GM12891 (cell line): Measurements from ENCODE around the gene TEK.

ENCODE experiments used
- DNase-seq: peaks from one replicate; pipeline ENCODE4 v3.0.0; 2011; ENCODE audit warnings: low spot score; ENCODE audit not compliant: insufficient read length
- FAIRE-seq: peaks from 2 replicates; lab custom pipeline; 2011; peaks lifted over from hg19 to GRCh38; lab: Jason Lieb, UNC
- PAX5 ChIP-seq: IDR thresholded peaks from 2 replicates; pipeline ENCODE4 v1.6.1; 2011; ENCODE audit warnings: low read length, moderate library complexity, mild to moderate bottlenecking; ENCODE audit not compliant: insufficient read depth, severe bottlenecking
- POLR2A ChIP-seq: IDR thresholded peaks from 2 replicates; pipeline ENCODE4 v1.6.1; 2011; ENCODE audit warnings: low read depth, low read length, control low read depth
- POLR2AphosphoS5 ChIP-seq: IDR thresholded peaks from 2 replicates; pipeline ENCODE4 v1.6.1; 2011; ENCODE audit warnings: low read depth, low read length, control low read depth
- POU2F2 ChIP-seq: IDR thresholded peaks from 2 replicates; pipeline ENCODE4 v1.6.1; 2011; ENCODE audit warnings: low read depth, mild to moderate bottlenecking, control low read depth, low read length, moderate library complexity
- SPI1 ChIP-seq: IDR thresholded peaks from 2 replicates; pipeline ENCODE4 v1.6.1; 2011; ENCODE audit warnings: low read depth, low read length, control low read depth
- TAF1 ChIP-seq: IDR thresholded peaks from 2 replicates; pipeline ENCODE4 v1.6.1; 2011; ENCODE audit warnings: low read depth, low read length, control low read depth

The TEK gene

DNA sequence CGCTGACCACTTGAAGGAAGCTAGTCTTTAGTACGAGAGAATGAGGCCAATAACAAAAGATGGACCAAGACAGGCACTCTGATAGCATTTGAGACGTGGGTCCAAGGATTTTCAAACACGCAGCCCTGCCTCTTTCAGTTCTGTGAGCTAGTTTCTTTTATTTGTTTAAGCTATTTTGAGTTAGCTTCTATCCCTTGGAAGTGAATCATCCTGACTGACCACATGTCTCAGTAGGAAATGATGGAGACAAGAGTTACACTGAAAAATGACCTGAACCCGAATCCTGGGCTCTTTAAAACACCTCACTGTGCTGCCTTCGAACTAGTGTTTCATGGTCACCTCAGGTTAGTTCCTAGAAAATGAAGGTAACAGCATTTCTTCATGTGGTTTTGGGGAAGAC lies 9.9 kb downstream of the TEK start:
- DNase-seq (no peak), FAIRE-seq (no peak)
- TF ChIP-seq PAX5 (no peak), SPI1 (no peak), POLR2A (no peak), POLR2AphosphoS5 (no peak), POU2F2 (no peak), TAF1 (no peak)

DNA sequence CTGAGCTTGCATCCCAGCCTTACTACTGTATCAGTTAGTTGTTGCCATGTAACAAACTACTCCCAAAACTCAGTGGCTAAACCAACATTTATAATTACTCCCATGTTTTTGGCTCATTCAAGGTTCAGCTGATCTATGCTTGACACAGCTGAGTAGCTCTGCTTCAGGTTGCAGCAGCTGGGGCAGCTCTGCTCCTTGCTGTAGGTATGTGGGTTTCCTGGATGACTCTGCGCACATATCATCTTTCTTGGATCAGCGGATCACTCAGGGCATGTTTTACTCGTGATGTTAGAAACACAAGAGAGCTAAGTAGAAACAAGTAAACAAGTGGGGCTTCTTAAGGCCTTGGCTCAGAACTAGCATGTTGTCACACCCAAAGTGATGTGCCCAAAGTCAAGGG lies 15.1 kb downstream of the TEK start:
- FAIRE-seq (no peak), DNase-seq (no peak)
- TF ChIP-seq TAF1: no peak
- TF ChIP-seq PAX5: no peak
- TF ChIP-seq SPI1: no peak
- TF ChIP-seq POLR2A: no peak
- no peak for TF ChIP-seq POU2F2
- no peak for TF ChIP-seq POLR2AphosphoS5

DNA sequence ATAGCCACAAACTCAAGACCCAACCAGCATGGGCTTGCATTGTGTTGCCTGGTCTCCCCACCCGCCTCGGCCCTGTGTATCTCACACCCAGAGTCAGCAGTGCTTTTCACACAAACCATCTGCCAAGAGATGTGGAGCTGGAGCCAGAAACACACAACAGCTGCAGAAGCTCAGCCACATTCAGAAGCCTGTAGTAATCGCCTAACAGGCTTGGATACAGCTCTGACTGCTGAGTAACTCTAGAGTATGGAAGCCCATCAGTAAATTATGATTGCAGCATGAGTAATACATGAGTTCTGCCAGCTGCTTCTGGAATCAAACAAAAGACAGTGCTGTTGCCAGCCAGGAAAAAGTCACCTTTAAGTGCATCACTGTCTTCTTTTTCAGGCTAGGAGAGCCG lies 16.0 kb downstream of the TEK start:
- DNase-seq (no peak), FAIRE-seq (no peak)
- no peak for TF ChIP-seq SPI1
- no peak for TF ChIP-seq TAF1
- no peak for TF ChIP-seq PAX5
- TF ChIP-seq POLR2A: no peak
- no peak for TF ChIP-seq POU2F2
- no peak for TF ChIP-seq POLR2AphosphoS5

DNA sequence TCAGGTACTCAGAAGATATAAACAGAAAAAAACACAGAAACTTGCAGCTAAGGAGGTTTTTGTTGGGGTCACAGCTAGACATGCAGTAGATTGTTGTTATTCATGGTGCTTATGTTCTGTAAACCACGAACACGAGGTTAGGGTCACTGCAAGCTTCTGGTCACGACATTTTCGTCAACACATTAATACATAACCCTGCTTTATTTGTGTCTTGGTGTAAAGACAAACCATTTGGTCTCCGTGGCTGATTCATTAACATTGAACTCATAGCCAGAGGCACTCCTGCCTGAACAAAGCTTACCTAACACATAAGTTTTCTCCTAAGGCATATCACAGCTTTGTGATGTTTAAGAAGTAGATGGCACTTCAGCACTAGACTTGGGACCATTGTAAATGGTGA lies 16.9 kb downstream of the TEK start:
- no peak for TF ChIP-seq POLR2A
- TF ChIP-seq PAX5: no peak
- TF ChIP-seq TAF1: no peak
- no peak for TF ChIP-seq POU2F2
- TF ChIP-seq SPI1: no peak
- FAIRE-seq: no peak
- DNase-seq: no peak

DNA sequence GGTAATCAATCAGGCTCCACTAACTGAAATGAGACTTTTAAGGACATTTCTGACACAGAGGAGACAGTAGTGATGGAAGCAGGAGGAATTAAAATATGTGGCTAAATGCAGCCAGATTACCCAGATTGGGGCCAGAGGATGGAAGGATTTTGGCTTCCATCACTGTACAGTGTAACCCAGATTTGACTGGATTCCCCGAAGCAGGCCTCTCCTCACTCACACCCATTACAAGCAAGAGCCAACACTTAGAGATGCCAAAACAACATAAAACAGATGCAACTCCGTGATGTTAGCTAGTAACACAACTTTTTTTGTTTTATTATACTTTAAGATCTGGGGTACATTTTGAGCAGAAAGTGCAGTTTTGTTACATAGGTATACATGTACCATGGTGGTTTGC lies 17.6 kb downstream of the TEK start:
- DNase-seq (no peak), FAIRE-seq (no peak)
- TF ChIP-seq PAX5 (no peak), POU2F2 (no peak), TAF1 (no peak)

DNA sequence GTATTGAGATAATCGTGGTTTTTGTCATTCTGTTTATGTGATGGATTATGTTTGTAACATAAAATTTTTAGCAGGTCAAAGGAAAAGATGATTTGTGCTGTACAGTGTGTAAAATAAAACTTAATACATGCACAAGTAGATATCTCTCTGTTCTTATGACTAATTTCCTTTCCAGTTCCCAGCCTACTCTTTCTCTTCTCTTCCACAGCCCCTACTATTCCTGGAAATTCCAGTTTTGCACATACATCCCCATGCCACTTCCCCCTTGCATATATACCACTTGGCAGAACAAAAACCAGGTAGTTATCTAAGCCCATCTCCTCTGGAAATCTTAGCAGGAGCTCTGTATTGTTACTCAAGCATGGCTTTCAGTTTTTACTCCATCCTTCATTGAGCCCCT lies 20.2 kb downstream of the TEK start:
- FAIRE-seq: no peak
- DNase-seq: no peak
- no peak for TF ChIP-seq POLR2AphosphoS5

DNA sequence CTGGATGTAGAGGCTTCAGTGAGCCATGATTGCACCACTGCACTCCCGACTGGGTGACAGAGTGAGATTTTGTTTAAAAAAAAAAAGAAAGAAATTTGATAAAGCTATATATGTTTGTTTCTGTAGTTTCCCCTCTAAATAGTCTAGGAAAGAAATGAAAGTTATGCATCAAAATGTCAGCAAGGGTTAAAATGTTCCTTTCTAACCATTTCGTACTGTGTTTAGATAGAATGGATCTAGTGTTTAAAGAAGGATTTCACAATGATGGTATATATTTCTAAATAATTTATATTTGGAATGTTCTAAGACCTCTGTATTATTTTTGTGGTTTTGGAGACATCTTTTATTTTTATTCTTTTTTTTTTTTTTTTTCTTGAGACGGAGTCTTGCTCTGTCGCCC lies 22.7 kb downstream of the TEK start:
- FAIRE-seq: no peak
- TF ChIP-seq POU2F2 (no peak), POLR2A (no peak), SPI1 (no peak), PAX5 (no peak), TAF1 (no peak), POLR2AphosphoS5 (no peak)
- no peak for DNase-seq

DNA sequence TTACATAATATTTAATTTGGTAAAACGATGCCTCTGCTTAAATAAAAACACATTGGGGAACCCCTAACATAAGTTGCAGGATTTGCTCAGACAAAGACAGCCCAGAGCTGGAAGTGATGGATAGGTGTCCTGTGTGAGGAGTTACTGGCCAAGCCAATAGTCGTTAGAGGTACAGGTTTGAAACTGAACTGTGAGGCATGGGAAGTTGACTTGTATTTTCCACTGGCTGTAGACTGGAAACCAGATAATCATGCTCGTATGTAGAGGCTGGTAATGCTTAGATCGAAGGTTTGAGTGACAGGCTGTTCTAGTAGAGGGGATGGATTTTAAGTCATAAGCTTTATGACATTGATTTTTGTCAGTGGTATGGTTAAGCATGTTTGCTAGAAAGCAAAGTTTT lies 24.8 kb downstream of the TEK start:
- DNase-seq: no peak
- no peak for FAIRE-seq
- TF ChIP-seq POU2F2 (no peak), TAF1 (no peak), SPI1 (no peak), PAX5 (no peak), POLR2AphosphoS5 (no peak)

DNA sequence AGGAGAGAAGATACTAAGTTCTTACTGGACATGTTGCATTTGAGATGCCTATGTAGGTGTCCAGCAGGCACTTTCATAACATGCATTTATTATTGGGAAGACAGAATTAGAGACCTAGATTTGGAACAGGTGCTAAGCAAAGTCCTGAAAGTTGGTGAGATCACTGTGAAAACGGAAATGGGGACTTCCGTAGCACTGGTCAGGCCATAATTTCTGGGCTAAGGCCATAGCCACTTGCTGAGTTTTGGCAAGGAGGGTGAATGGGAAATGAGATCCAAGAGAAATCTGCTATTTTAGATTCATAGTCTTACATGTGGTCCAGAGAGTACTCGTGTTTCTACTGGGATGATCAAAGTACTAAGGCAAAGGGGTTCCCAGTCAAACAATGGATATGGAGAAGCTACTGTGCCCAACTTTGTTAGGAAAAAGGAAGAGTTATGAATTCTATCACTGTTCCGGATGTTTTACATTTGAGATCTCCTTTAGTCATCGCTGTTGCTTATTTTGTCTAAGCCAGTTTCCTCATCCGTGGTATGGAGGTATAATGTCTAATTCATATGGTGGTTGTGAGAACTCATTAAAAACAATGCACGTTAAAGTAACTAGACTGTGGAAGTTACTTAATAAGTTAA lies 33.4 kb downstream of the TEK start:
- DNase-seq (no peak), FAIRE-seq (no peak)
- no peak for TF ChIP-seq POU2F2

DNA sequence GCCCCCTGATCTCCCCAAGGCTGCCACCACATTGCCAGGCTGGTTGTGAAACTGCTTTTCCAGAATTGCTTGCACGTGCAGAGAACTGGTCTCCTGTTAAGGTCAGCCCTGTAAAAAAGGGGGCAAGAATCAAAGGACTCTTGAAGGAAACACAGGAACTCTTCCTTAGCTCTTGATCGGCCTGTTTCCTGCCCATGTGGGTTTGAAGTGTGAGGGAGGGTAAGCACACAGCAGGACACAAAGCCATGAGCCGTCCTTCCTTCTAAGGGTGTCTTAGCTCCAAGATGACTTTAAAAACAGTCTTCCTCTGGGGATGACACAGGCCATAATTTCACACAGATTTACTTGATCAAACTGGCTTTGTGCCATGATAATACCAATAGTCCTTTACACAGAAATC lies 36.1 kb downstream of the TEK start:
- TF ChIP-seq PAX5: no peak
- TF ChIP-seq TAF1: no peak
- no peak for TF ChIP-seq POLR2A
- TF ChIP-seq POU2F2: no peak
- TF ChIP-seq POLR2AphosphoS5: no peak
- TF ChIP-seq SPI1: no peak
- FAIRE-seq: no peak
- no peak for DNase-seq

DNA sequence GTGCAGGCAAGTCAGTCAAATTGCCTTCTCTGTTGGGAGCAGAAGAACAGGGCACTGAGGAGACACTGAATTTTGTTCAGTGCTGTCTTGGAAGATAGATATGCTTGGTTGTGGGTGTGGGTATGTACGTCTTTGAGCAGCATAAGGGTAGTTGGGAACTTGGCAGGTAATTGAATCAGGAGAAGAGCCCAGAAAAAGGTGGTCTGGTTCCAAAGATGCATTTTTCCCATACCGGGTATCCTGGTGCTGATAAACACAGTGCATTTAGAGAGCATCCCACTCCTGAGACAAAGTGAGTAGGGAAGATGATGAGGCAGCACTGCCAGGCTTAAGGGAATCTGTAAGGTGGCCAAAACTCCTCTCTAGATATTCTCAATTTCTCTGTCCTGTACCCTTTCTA lies 40.6 kb downstream of the TEK start:
- FAIRE-seq (no peak), DNase-seq (no peak)
- TF ChIP-seq SPI1 (no peak), PAX5 (no peak), TAF1 (no peak), POLR2A (no peak), POLR2AphosphoS5 (no peak), POU2F2 (no peak)
